K562 (cell line): ENCODE data around the gene OR51V1. TPM values are rescaled to one million over a fixed set of nuclear protein-coding genes. Genes with fewer than 3 reads are reported as not detected.

ENCODE experiments used
- ARNT ChIP-seq, 2 experiments: fragments of 450-650 bp; IDR thresholded peaks; 2 replicates each; pipeline ENCODE4 v1.6.1; 2016; ENCODE audit warnings: mild to moderate bottlenecking in 1 of 2
- ATF7 ChIP-seq: fragments of 450-650 bp; IDR thresholded peaks from 2 replicates; pipeline ENCODE4 v1.7.1; 2014; ENCODE audit warnings: mild to moderate bottlenecking, moderate library complexity
- COPS2 ChIP-seq: fragments of 450-650 bp; conservative IDR thresholded peaks from 2 replicates; pipeline ENCODE4 v1.6.1; 2016; ENCODE audit warnings: mild to moderate bottlenecking, moderate library complexity
- DMBX1 ChIP-seq: fragments of 250-450 bp; sonication (Bioruptor Pico); IDR thresholded peaks from 2 replicates; pipeline ENCODE4 v1.8.0; 2022; ENCODE audit warnings: inconsistent platforms, mild to moderate bottlenecking, moderate library complexity, borderline replicate concordance
- EP300 ChIP-seq: IDR thresholded peaks from 2 replicates; pipeline ENCODE4 v1.6.1; 2012; ENCODE audit warnings: low read length, improper control_type of control experiment
- NBN ChIP-seq: fragments of 450-650 bp; IDR thresholded peaks from 2 replicates; pipeline ENCODE4 v1.6.1; 2016; ENCODE audit warnings: low read depth, mild to moderate bottlenecking
- YY1 ChIP-seq, 3 experiments: IDR thresholded peaks; 2 replicates each; pipeline ENCODE4 v1.6.1; 2011; ENCODE audit warnings: low read length in 2 of 3, mild to moderate bottlenecking in 2 of 3, moderate library complexity in 2 of 3, borderline replicate concordance in 1 of 3, control low read depth in 1 of 3, low read depth in 1 of 3; ENCODE audit not compliant: insufficient read depth in 3 of 3, insufficient replicate concordance in 2 of 3, control insufficient read depth in 1 of 3, insufficient read length in 1 of 3; ENCODE audit errors: extremely low read depth in 1 of 3
- ZNF24 ChIP-seq: fragments of 450-650 bp; IDR thresholded peaks from 2 replicates; pipeline ENCODE4 v1.6.1; 2016
- ZNF561 ChIP-seq: fragments of 450-650 bp; formaldehyde crosslinking; conservative IDR thresholded peaks from 2 replicates; pipeline ENCODE4 v1.4.0; 2020; ENCODE audit warnings: mild to moderate bottlenecking, moderate library complexity
- polyA plus RNA-seq, 8 experiments: library from polyadenylated mRNA; depleted of rRNA in 4 of 8; stranded (reverse) in 5 of 8; unstranded in 3 of 8; fragments of >200 nt; fragmentation: Nextera tagmentation in 2 of 8; fragmentation: Illumina TruSeq in 1 of 8; extraction: Ambion mirVana in 2 of 8; extraction: Trizol in 1 of 8; gene quantifications; 2 replicates each; pipeline versions ENCODE4 v1.2.1 to v1.2.3, GENCODE V29; 2011 to 2014; ENCODE audit warnings: inconsistent platforms in 1 of 8, missing spikeins in 1 of 8
- total RNA-seq, 7 experiments: library from RNA; depleted of rRNA in 6 of 7; stranded (reverse); fragments of >200 nt in 6 of 7; fragmentation: Illumina TruSeq in 2 of 7; extraction: Trizol in 2 of 7; gene quantifications; 2 replicates each; pipeline versions ENCODE4 v1.2.1 to v1.2.3, GENCODE V29; 2011 to 2021; ENCODE audit warnings: low replicate concordance in 1 of 7
- TF ChIP-seq, protein P1 (sequence below), 2 experiments: IDR thresholded peaks; 2 replicates each; pipeline ENCODE4 v1.6.1; 2011; ENCODE audit warnings: borderline replicate concordance in 1 of 2, control low read depth in 1 of 2, low read depth in 1 of 2, low read length in 1 of 2, mild to moderate bottlenecking in 1 of 2, mixed read lengths in 1 of 2, moderate library complexity in 1 of 2; ENCODE audit not compliant: insufficient read depth in 1 of 2, insufficient read length in 1 of 2, poor library complexity in 1 of 2, severe bottlenecking in 1 of 2; ENCODE audit errors: extremely low read depth in 1 of 2
- TF ChIP-seq, protein P2 (sequence below): sonication (generic); formaldehyde crosslinking; IDR thresholded peaks from 2 replicates; pipeline ENCODE4 v1.8.1; 2023; ENCODE audit warnings: missing genetic modification reagents, mild to moderate bottlenecking, borderline replicate concordance
- TF ChIP-seq, protein P3 (sequence below): fragments of 250-450 bp; sonication (Bioruptor Pico); IDR thresholded peaks from 2 replicates; pipeline ENCODE4 v1.5.0; 2020; ENCODE audit warnings: mild to moderate bottlenecking
- TF ChIP-seq, protein P4 (sequence below): sonication (generic); formaldehyde crosslinking; IDR thresholded peaks from 2 replicates; pipeline ENCODE4 v1.8.0; 2022; ENCODE audit warnings: missing genetic modification reagents, mild to moderate bottlenecking, moderate library complexity, borderline replicate concordance
- TF ChIP-seq, protein P5 (sequence below): sonication (generic); formaldehyde crosslinking; IDR thresholded peaks from 2 replicates; pipeline ENCODE4 v1.8.1; 2023; ENCODE audit warnings: mild to moderate bottlenecking, missing genetic modification reagents

Gene OR51V1
- total and polyA plus RNA-seq, 9 of the 15 experiments (the other 6 are each of a cell fraction or from before 2014, with no cell fraction given) = not detected

DNA sequence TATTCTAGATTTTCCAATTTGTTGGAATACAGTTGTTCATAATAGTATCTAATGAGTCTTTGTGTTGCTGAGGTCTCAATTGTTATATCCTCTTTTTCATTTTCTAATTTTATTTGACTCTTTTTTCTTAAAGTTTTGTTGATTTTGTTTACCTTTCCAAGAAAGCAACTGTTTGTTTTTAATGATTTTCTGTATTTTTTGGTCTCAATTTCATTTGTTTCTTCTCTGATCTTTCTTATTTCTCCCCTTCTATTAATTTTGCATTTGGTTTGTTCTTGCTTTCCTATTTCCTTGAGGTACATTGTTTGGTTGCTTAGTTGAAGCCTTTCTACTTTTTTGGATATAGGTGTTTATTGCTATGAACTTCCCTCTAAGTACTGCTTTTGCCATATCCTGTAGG is 40.7 kb downstream of the OR51V1 start (continued):
- TF ChIP-seq NBN = 0 out of 2 replicates have a peak, but pooled peaks have one; percentile 49
- no peak for TF ChIP-seq ATF7
- TF ChIP-seq, protein P1, sequence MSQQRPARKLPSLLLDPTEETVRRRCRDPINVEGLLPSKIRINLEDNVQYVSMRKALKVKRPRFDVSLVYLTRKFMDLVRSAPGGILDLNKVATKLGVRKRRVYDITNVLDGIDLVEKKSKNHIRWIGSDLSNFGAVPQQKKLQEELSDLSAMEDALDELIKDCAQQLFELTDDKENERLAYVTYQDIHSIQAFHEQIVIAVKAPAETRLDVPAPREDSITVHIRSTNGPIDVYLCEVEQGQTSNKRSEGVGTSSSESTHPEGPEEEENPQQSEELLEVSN (IDR thresholded peaks at IDR 0.05; ENCODE audit: borderline replicate concordance in 1 of 2, extremely low read depth in 1 of 2, insufficient read depth in 1 of 2, insufficient read length in 1 of 2, low read depth in 1 of 2, low read length in 1 of 2, poor library complexity in 1 of 2, severe bottlenecking in 1 of 2) = no peak
- no peak for TF ChIP-seq ZNF561 (CRISPR knock-in tag)
- TF ChIP-seq, protein P2, sequence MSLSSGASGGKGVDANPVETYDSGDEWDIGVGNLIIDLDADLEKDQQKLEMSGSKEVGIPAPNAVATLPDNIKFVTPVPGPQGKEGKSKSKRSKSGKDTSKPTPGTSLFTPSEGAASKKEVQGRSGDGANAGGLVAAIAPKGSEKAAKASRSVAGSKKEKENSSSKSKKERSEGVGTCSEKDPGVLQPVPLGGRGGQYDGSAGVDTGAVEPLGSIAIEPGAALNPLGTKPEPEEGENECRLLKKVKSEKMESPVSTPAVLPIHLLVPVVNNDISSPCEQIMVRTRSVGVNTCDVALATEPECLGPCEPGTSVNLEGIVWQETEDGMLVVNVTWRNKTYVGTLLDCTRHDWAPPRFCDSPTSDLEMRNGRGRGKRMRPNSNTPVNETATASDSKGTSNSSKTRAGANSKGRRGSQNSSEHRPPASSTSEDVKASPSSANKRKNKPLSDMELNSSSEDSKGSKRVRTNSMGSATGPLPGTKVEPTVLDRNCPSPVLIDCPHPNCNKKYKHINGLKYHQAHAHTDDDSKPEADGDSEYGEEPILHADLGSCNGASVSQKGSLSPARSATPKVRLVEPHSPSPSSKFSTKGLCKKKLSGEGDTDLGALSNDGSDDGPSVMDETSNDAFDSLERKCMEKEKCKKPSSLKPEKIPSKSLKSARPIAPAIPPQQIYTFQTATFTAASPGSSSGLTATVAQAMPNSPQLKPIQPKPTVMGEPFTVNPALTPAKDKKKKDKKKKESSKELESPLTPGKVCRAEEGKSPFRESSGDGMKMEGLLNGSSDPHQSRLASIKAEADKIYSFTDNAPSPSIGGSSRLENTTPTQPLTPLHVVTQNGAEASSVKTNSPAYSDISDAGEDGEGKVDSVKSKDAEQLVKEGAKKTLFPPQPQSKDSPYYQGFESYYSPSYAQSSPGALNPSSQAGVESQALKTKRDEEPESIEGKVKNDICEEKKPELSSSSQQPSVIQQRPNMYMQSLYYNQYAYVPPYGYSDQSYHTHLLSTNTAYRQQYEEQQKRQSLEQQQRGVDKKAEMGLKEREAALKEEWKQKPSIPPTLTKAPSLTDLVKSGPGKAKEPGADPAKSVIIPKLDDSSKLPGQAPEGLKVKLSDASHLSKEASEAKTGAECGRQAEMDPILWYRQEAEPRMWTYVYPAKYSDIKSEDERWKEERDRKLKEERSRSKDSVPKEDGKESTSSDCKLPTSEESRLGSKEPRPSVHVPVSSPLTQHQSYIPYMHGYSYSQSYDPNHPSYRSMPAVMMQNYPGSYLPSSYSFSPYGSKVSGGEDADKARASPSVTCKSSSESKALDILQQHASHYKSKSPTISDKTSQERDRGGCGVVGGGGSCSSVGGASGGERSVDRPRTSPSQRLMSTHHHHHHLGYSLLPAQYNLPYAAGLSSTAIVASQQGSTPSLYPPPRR (CRISPR knock-in tag) = no peak
- no peak for TF ChIP-seq COPS2
- no peak for TF ChIP-seq EP300
- TF ChIP-seq, protein P3, sequence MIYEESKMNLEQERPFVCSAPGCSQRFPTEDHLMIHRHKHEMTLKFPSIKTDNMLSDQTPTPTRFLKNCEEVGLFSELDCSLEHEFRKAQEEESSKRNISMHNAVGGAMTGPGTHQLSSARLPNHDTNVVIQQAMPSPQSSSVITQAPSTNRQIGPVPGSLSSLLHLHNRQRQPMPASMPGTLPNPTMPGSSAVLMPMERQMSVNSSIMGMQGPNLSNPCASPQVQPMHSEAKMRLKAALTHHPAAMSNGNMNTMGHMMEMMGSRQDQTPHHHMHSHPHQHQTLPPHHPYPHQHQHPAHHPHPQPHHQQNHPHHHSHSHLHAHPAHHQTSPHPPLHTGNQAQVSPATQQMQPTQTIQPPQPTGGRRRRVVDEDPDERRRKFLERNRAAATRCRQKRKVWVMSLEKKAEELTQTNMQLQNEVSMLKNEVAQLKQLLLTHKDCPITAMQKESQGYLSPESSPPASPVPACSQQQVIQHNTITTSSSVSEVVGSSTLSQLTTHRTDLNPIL = no peak
- 0 out of 4 replicates have a peak, but pooled peaks of 1 of the 2 experiments have one; percentile 11 for TF ChIP-seq ARNT (IDR thresholded peaks at IDR 0.05)
- no peak for TF ChIP-seq YY1 (IDR thresholded peaks at IDR 0.05; ENCODE audit: borderline replicate concordance in 1 of 3, control insufficient read depth in 1 of 3, extremely low read depth in 1 of 3, insufficient read depth in 3 of 3, insufficient read length in 1 of 3, insufficient replicate concordance in 2 of 3, low read depth in 1 of 3, low read length in 2 of 3)
- TF ChIP-seq ZNF24 = no peak
- no peak for TF ChIP-seq DMBX1 (CRISPR knock-in tag)
- TF ChIP-seq, protein P4, sequence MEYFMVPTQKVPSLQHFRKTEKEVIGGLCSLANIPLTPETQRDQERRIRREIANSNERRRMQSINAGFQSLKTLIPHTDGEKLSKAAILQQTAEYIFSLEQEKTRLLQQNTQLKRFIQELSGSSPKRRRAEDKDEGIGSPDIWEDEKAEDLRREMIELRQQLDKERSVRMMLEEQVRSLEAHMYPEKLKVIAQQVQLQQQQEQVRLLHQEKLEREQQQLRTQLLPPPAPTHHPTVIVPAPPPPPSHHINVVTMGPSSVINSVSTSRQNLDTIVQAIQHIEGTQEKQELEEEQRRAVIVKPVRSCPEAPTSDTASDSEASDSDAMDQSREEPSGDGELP (CRISPR knock-in tag) = no peak
- TF ChIP-seq, protein P5, sequence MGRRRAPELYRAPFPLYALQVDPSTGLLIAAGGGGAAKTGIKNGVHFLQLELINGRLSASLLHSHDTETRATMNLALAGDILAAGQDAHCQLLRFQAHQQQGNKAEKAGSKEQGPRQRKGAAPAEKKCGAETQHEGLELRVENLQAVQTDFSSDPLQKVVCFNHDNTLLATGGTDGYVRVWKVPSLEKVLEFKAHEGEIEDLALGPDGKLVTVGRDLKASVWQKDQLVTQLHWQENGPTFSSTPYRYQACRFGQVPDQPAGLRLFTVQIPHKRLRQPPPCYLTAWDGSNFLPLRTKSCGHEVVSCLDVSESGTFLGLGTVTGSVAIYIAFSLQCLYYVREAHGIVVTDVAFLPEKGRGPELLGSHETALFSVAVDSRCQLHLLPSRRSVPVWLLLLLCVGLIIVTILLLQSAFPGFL (CRISPR knock-in tag) = no peak
